ENCODE measurements around the gene ARG1.

DNA sequence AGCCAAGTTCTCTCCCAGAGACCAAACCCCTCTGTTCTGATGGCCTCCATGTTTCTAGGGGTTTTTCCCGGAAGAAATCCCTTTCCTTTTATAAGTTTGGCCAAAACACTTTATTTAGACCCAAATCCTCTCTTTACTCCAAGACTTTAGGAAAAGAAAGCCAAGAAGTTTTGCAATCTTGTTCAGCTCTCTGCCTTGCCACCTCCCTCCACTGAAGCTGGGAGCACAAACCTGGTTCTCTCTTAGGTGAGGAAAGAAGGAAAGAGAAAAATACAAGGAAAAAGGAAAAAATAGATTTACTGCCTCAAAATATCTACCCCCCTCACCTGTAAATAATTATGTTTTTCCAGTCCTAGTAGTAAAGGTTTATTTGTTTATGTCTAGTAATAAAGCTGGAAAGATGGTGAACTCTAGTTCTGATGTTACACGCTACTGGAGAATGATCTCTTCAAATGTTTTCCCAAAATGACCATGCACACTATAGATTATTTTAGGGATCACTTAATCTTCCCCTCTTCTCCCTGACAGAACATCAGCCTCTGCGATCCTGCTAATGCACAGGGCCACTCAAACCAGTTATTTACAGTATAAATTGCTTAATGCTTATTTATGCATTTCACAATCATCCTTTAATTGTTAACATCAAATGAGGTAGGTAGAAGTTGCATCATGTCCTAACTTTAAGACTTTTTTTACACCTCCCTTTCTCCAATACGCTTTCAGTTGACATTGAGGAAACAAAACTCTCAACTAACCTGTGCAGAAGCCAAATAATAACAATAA, 10.9 kb upstream of the ARG1 start:
- no peak for TF ChIP-seq POLR2AphosphoS5 (IDR thresholded peaks at IDR 0.05)
- TF ChIP-seq, protein P1, sequence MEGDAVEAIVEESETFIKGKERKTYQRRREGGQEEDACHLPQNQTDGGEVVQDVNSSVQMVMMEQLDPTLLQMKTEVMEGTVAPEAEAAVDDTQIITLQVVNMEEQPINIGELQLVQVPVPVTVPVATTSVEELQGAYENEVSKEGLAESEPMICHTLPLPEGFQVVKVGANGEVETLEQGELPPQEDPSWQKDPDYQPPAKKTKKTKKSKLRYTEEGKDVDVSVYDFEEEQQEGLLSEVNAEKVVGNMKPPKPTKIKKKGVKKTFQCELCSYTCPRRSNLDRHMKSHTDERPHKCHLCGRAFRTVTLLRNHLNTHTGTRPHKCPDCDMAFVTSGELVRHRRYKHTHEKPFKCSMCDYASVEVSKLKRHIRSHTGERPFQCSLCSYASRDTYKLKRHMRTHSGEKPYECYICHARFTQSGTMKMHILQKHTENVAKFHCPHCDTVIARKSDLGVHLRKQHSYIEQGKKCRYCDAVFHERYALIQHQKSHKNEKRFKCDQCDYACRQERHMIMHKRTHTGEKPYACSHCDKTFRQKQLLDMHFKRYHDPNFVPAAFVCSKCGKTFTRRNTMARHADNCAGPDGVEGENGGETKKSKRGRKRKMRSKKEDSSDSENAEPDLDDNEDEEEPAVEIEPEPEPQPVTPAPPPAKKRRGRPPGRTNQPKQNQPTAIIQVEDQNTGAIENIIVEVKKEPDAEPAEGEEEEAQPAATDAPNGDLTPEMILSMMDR (IDR thresholded peaks at IDR 0.05), result no peak
- TF ChIP-seq POLR2A (IDR thresholded peaks at IDR 0.05), result no peak
- TF ChIP-seq EP300 (IDR thresholded peaks at IDR 0.05), result no peak
